Psoas muscle (tissue), 8 donors: ENCODE data around the gene CDH15. TPM values are rescaled to one million over a fixed set of nuclear protein-coding genes. Genes with fewer than 3 reads are reported as not detected.

Experiments used
- ATAC-seq, 4 donors: fragments of 200-7000 bp; cut with Tn5 transposase; one replicate each; pipeline ENCODE4 v1.9.1; 2020; ENCODE audit warnings: moderate library complexity in 3 of 4, mild to moderate bottlenecking in 2 of 4
- DNase-seq, 2 donors: peaks; one replicate each; pipeline ENCODE4 v3.0.0-alpha.2; 2020
- H3K27ac ChIP-seq: fragments of 200-600 bp; one replicate; pipeline ENCODE4 v1.8.0; 2022
- H3K27me3 ChIP-seq, 3 donors: fragments of 200-600 bp in 1 of 3; one replicate each; pipeline versions ENCODE4 v1.6.1 to v1.8.0; 2013 to 2022; ENCODE audit warnings: low read length in 2 of 3, mild to moderate bottlenecking in 2 of 3, moderate library complexity in 1 of 3; ENCODE audit not compliant: insufficient read depth in 3 of 3
- H3K36me3 ChIP-seq, 2 donors: fragments of 200-600 bp in 1 of 2; one replicate each; pipeline versions ENCODE4 v1.6.1 to v1.8.0; 2013 to 2022; ENCODE audit warnings: low read depth in 1 of 2, mild to moderate bottlenecking in 1 of 2, moderate library complexity in 1 of 2; ENCODE audit not compliant: insufficient read depth in 1 of 2
- H3K4me1 ChIP-seq: fragments of 200-600 bp; one replicate; pipeline ENCODE4 v1.8.0; 2022
- H3K4me3 ChIP-seq: fragments of 200-600 bp; one replicate; pipeline ENCODE4 v1.8.0; 2022; ENCODE audit warnings: mild to moderate bottlenecking
- H3K9me3 ChIP-seq: fragments of 200-600 bp; one replicate; pipeline ENCODE4 v1.8.0; 2022
- CTCF ChIP-seq: fragments of 200-600 bp; IDR thresholded peaks from one replicate; pipeline ENCODE4 v1.8.0; 2022; ENCODE audit warnings: antibody characterized with exemption
- WGBS, 3 donors: extraction: QIAGEN DNeasy Blood & Tissue Kit; methylation state at CpG; one replicate each; pipeline versions ENCODE4 v1.1.6 to v1.1.7; 2013; 5-methylcytosine and 5-hydroxymethylcytosine counted together
- intact Hi-C, 2 donors: fragments of 100-400 bp; cut with DNase I; formaldehyde crosslinking; loops; one replicate each; pipeline versions ENCODE4 v1.11.0 to v1.14.2; 2022
- polyA plus RNA-seq, 3 donors: library from polyadenylated mRNA; stranded (reverse); fragments of 200-250 nt; gene quantifications; one replicate each; pipeline ENCODE4 v1.2.3, GENCODE V29; 2013
- total RNA-seq, 4 donors: library from RNA; stranded (reverse); fragmentation: NEBNext Ultra II Directional in 2 of 4; extraction: Animal tissue kit (Norgen Biotek cat#: 25700) in 2 of 4; gene quantifications; one replicate each; pipeline versions ENCODE4 v1.2.1 to v1.2.4, GENCODE V29; 2021 to 2023
- donor health status: healthy with polysubstance abuse.
- donor health status: DM: no; HTN: no; CAD: no; lungs with moderate emphysema.
- donor health status: Bipolar disorder and iron deficiency.
- donor health status: healthy.
- donor health status: DM: yes; HTN: yes; CAD: no.
- donor health status: DM: no; HTN: no; CAD: no.
- donor health status: DM: no; HTN: no; CAD: no.
- donor health status: DM: yes; HTN: yes; CAD: no.

The CDH15 gene
- total and polyA plus RNA-seq, 7 donors = 18.0 to 62.8 (median 36.7) TPM

- ATAC-seq (peak in 1 of 4 donors; percentile 5), DNase-seq (peak in 1 of 2 donors; percentile 47)
- Histone ChIP-seq H3K4me3 (no peak overlapping the region), H3K27me3 (peaks cover 3 to 68% (median 29%) of the 10 kb centered on the region in 3 donors), H3K4me1 (no peaks in the 10 kb centered on the region), H3K36me3 (peaks cover 0 to 10% of the 10 kb centered on the region in 2 donors), H3K27ac (no peak overlapping the region), H3K9me3 (no peaks in the 10 kb centered on the region)
- no peak for TF ChIP-seq CTCF
- intact Hi-C loops = no loop called here
- WGBS, 3 donors = 47 to 61% (median 53%) methylated on average over 22 of the region's 22 CpGs
Observed at GRCh38 chr16:89199241-89200123, 27.9 kb downstream of the CDH15 start.

- no peak within 1 kb of the TSS for H3K27ac ChIP-seq
- no peak for TF ChIP-seq CTCF
- peak within 1 kb of the TSS; percentile 48 for H3K4me3 ChIP-seq
- intact Hi-C loops = no loop called here
- H3K36me3 ChIP-seq = peaks cover 0 to 4% of the 10 kb centered on the region in 2 donors
- H3K9me3 ChIP-seq = no peaks in the 10 kb centered on the region
- 11 to 18% (median 13%) methylated on average over 26 to 28 of the region's 28 CpGs for WGBS, 3 donors
- DNase-seq = peak in 1 of 2 donors; percentile 35
- H3K4me1 ChIP-seq = no peaks in the 10 kb centered on the region
- no peak for ATAC-seq
- peaks cover 3 to 75% (median 29%) of the 10 kb centered on the region in 3 donors for H3K27me3 ChIP-seq
Observed at GRCh38 chr16:89200124-89200849, 28.7 kb downstream of the CDH15 start, which contains the start of gene SLC22A31. Gene SLC22A31 (minus strand): TSS chr16:89200537. CDS start chr16:89200501, 36 bp downstream.

DNA sequence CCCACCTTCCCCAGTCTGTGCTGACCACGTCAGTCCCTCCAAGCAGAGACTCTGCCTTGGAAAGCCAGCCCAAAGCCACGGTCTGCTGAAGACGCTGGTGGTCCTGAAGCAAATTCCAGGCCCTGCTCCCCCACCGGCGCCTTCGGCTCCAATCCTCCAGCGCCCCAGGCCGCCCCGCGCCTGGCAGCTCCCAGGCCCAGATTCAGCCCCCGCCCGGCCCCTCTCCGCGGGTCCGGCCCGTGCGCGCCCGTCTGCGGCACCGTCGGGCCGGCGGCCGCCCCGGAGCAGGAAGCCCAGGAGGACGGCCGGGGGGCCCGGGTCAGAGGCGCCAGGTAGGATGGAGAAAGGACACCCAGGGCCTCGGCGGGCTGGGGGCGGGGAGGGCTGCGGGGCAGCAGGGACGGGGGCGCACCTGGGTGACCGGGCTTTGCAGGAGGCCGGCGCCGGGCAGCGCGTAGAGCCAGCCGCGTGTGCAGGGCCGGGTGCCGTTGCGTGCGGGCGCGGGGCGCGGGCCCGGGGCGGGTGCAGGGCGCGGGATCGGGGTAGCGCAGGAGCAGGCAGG, 29.4 kb downstream of the CDH15 start:
- H3K27ac ChIP-seq = no peak overlapping the region
- H3K4me1 ChIP-seq = no peaks in the 10 kb centered on the region
- TF ChIP-seq CTCF = no peak
- no peaks in the 10 kb centered on the region for H3K36me3 ChIP-seq
- peak overlapping the region; percentile 48 for H3K4me3 ChIP-seq
- intact Hi-C loops = no loop called here
- WGBS, 3 donors = 2% methylated on average over 31 to 58 of the region's 58 CpGs
- ATAC-seq (no peak), DNase-seq (peak in 1 of 2 donors; percentile 22)
- H3K27me3 ChIP-seq = peaks cover 5 to 80% (median 29%) of the 10 kb centered on the region in 3 donors
- no peaks in the 10 kb centered on the region for H3K9me3 ChIP-seq

- ATAC-seq (peak; percentile 83 to 90 (median 88)), DNase-seq (peak; percentile 77 to 90)
- Histone ChIP-seq H3K4me1 (no peaks in the 10 kb centered on the region), H3K27me3 (peaks cover 5 to 86% (median 29%) of the 10 kb centered on the region in 3 donors), H3K4me3 (peak overlapping the region; percentile 48), H3K9me3 (no peaks in the 10 kb centered on the region), H3K36me3 (no peaks in the 10 kb centered on the region), H3K27ac (no peak overlapping the region)
- TF ChIP-seq CTCF = no peak
- intact Hi-C loops = no loop called here
- 1 to 3% (median 2%) methylated on average over 44 to 111 of the region's 111 CpGs for WGBS, 3 donors
Observed at GRCh38 chr16:89201439-89202377, 30.2 kb downstream of the CDH15 start.
